ENCODE measurements around the gene NFATC1.

NFATC1 gene

GRCh38 chr18:79532313-79533007 is 136.7 kb downstream of the NFATC1 start:
- DNase-seq (ENCODE audit: extremely low spot score) = no peak
- CTCF ChIA-PET = interaction anchor here (8.3 kb wide), 1 partner anchor 152 kb away, joined by 137 read pairs; no protein-coding TSS in a partner anchor
- TF ChIP-seq, protein P1, sequence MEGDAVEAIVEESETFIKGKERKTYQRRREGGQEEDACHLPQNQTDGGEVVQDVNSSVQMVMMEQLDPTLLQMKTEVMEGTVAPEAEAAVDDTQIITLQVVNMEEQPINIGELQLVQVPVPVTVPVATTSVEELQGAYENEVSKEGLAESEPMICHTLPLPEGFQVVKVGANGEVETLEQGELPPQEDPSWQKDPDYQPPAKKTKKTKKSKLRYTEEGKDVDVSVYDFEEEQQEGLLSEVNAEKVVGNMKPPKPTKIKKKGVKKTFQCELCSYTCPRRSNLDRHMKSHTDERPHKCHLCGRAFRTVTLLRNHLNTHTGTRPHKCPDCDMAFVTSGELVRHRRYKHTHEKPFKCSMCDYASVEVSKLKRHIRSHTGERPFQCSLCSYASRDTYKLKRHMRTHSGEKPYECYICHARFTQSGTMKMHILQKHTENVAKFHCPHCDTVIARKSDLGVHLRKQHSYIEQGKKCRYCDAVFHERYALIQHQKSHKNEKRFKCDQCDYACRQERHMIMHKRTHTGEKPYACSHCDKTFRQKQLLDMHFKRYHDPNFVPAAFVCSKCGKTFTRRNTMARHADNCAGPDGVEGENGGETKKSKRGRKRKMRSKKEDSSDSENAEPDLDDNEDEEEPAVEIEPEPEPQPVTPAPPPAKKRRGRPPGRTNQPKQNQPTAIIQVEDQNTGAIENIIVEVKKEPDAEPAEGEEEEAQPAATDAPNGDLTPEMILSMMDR (IDR thresholded peaks at IDR 0.05; ENCODE audit: control extremely low read depth, extremely low read depth, low read depth, missing control alignments) = no peak
- POLR2A ChIA-PET = no interaction called here

- no peak for DNase-seq (ENCODE audit: extremely low spot score)
- CTCF ChIA-PET = interaction anchor here (8.3 kb wide), 1 partner anchor 153 kb away, joined by 137 read pairs; no protein-coding TSS in a partner anchor
- POLR2A ChIA-PET = no interaction called here
- TF ChIP-seq, protein P1 (IDR thresholded peaks at IDR 0.05; ENCODE audit: control extremely low read depth, extremely low read depth, low read depth, missing control alignments) = no peak
Measured at GRCh38 chr18:79533146-79533545, 137.4 kb downstream of the NFATC1 start.

GRCh38 chr18:79533591-79533990 is 137.9 kb downstream of the NFATC1 start:
- no peak for DNase-seq (ENCODE audit: extremely low spot score)
- TF ChIP-seq, protein P1 (IDR thresholded peaks at IDR 0.05; ENCODE audit: control extremely low read depth, extremely low read depth, low read depth, missing control alignments) = no peak
- CTCF ChIA-PET = interaction anchor here (1.0 kb wide), 1 partner anchor 153 kb away, joined by 3 read pairs; no protein-coding TSS in a partner anchor
- POLR2A ChIA-PET = no interaction called here

DNA sequence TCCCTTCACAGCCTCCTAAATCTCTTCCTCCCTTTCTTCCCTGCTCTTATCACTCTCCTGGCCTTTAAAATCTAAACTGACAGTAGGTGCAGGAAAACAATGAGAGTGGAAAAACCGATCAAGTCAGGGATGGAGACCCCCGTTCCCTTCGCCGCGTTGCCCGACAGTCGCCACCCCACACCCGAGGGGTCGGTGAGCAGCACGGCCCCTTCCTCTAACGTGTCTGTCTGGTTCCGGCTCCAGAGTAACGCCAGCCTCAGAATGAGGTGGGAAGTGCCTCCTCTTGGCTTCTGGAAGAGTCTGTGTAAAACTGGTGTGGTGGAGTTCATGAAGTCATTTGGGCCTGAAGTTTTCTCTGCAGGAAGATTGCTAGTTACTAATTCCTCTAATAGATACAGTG is 138.6 kb downstream of the NFATC1 start:
- ChIA-PET CTCF (interaction anchor here (1.0 kb wide), 1 partner anchor 153 kb away, joined by 3 read pairs; no protein-coding TSS in a partner anchor), POLR2A (no interaction called here)
- no peak for DNase-seq (ENCODE audit: extremely low spot score)
- TF ChIP-seq, protein P1 (IDR thresholded peaks at IDR 0.05; ENCODE audit: control extremely low read depth, extremely low read depth, low read depth, missing control alignments) = no peak

GRCh38 chr18:79537758-79538157 is 142.0 kb downstream of the NFATC1 start:
- ChIA-PET POLR2A (no interaction called here), CTCF (interaction anchor here (1.1 to 2.1 kb wide), 3 partner anchors 8 to 156 kb away, joined by 4 to 7 read pairs (median 4); no protein-coding TSS in a partner anchor)
- no peak for DNase-seq (ENCODE audit: extremely low spot score)
- TF ChIP-seq, protein P1 (IDR thresholded peaks at IDR 0.05; ENCODE audit: control extremely low read depth, extremely low read depth, low read depth, missing control alignments) = no peak

DNA sequence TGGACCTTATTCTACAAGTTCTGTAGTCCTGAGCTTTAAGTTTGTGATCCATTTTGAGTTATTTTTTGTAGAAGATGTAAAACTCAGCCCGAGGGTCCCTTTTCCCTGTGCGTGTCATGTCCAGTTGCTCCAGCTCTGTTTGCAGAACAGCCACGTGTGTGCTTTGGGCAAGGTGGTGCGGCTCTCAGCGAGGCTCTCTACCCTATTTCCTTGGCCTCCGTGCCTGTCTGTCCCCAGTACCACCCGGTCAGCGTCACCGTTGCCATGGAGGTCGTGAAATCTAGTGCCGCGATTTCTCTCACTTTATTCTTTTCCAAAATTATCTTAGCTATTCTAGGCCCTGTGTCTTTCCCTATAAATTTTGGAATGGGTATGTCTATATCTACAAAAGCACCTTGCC is 142.9 kb downstream of the NFATC1 start:
- TF ChIP-seq, protein P1 (IDR thresholded peaks at IDR 0.05; ENCODE audit: control extremely low read depth, extremely low read depth, low read depth, missing control alignments) = no peak
- ChIA-PET CTCF (interaction anchor here (1.0 to 2.1 kb wide), 4 partner anchors 9 to 160 kb away, joined by 3 to 7 read pairs (median 4); no protein-coding TSS in a partner anchor), POLR2A (no interaction called here)
- no peak for DNase-seq (ENCODE audit: extremely low spot score)

Data from GM10248 (cell line).